GM18502 (cell line): ENCODE data around the gene C1orf167.

Experiments used
- ATAC-seq: cut with Tn5 transposase; IDR thresholded peaks from one replicate; pipeline ENCODE4 v1.9.1; 2021; ENCODE audit warnings: mild to moderate bottlenecking; ENCODE audit not compliant: unreplicated experiment, poor library complexity

Gene C1orf167

GRCh38 chr1:11736746-11737639 lies 25.0 kb upstream of the C1orf167 start:
- ATAC-seq = no peak

- no peak for ATAC-seq
Measured at GRCh38 chr1:11738096-11738495, 23.9 kb upstream of the C1orf167 start.

- no peak for ATAC-seq
Measured at GRCh38 chr1:11738783-11739182, 23.2 kb upstream of the C1orf167 start.

- ATAC-seq = no peak
Measured at GRCh38 chr1:11740258-11741192, 21.5 kb upstream of the C1orf167 start.

DNA sequence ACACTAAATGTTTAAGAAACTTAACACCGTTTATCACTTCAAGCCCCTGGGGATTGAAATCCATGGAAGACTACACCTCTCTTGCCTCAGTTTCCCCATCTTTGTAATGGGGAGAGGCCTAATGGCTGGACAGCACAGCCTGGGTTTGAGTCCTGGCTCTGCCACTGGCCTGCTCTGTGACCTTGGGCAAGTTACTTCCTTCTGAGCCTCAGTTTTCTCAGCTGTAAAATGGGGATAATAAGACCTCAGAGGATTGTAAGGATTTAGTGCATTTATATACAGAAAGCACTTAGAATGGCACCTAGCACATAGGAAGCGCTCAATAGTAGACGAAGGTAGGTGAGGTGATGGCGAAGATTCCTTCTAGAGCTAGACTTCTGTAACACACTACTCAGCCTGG lies 20.5 kb upstream of the C1orf167 start:
- no peak for ATAC-seq

- ATAC-seq = no peak
Measured at GRCh38 chr1:11741919-11742558, 20.0 kb upstream of the C1orf167 start.

DNA sequence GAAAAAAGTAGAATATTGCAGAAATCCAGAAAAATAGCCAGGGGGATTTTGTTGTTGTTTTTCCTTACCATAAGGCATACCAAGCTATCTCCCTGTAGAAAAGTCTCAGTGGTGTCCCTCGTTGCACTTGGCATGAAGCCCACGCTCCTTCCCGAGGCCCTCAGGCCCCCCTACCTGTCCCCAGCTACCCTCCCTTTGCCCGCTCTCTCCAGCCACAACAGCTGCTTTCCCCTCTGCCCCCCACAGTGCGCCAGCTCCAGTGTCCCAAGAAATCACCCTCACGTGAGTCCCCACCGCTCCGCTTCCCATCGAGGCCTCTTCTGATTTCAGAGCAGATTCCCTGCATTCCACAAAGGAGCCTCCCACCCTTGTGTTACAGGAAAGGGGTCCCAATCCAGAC lies 17.7 kb upstream of the C1orf167 start:
- ATAC-seq = no peak

GRCh38 chr1:11746092-11746491 lies 15.9 kb upstream of the C1orf167 start:
- no peak for ATAC-seq

DNA sequence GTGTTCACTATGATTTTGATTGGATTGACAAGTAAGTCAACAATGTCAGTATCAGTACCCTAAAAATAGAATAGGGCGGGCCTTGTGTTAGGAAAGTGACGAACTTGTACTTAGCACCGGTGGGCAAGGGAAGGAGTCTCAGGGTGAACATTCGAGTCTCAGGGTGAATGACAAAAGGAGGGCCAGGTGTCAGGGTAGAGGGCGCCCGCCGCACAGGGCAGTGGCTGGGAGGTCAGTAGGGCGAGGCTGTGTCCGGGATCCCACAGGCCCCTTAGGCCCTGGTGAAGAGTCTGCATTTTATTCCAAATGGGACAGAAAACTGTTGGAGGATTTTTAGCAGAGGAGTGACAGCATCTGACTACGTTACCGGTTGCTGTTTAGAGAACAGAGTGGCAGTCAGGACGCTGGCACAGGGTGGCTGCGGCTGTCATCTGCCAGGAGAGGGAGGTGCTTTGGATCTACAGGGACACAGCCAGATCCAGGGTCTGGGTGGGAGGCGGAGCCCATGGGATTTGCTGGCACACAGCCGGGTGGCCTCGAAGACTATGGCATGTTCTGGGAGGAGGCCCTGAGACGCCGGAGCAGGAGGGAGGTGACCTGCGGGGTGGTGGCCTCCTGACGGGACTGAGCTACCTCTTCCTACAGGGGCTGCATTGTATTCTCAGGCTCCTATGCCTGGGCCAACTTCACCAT lies 15.1 kb upstream of the C1orf167 start:
- ATAC-seq = no peak

- no peak for ATAC-seq
Measured at GRCh38 chr1:11748294-11749202, 13.4 kb upstream of the C1orf167 start.

GRCh38 chr1:11749203-11749689 lies 12.7 kb upstream of the C1orf167 start:
- ATAC-seq = no peak

- no peak for ATAC-seq
Measured at GRCh38 chr1:11749996-11750395, 12.0 kb upstream of the C1orf167 start.

- no peak for ATAC-seq
Measured at GRCh38 chr1:11751087-11751486, 10.9 kb upstream of the C1orf167 start.

DNA sequence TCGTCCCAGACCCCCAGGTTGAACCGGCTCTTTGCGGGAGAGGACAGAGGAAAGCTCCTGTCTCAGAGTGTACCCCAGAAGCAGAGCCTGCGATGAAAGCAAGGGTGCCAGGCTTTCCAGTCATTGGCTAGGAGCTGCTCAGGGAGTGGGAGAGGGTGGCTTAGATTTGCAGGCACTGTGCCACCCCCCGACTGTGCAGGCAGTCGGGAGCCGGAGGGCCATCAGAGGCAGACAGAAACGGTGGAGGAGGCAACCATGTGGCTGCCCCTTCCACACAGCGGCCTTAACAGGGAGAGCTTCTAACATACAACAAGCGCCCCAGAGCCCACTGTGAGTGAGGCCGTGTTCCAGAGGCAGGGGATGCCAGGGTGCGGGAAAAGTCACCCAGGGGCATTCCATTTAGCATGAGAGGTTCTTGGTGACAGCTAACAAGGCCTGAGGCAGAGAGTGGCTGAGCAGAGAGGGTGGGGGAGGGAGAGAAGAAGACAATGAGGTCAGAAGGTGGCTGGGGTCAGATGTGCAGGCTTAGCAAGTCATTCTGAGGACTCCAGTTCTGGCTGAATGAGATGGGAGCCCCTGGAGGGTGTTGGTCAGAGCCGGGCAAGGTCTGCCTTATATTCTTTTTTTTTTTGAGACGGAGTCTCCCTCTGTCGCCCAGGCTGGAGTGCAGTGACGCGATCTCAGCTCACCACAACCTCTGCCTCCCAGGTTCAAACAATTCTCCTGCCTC lies 9.5 kb upstream of the C1orf167 start:
- no peak for ATAC-seq

DNA sequence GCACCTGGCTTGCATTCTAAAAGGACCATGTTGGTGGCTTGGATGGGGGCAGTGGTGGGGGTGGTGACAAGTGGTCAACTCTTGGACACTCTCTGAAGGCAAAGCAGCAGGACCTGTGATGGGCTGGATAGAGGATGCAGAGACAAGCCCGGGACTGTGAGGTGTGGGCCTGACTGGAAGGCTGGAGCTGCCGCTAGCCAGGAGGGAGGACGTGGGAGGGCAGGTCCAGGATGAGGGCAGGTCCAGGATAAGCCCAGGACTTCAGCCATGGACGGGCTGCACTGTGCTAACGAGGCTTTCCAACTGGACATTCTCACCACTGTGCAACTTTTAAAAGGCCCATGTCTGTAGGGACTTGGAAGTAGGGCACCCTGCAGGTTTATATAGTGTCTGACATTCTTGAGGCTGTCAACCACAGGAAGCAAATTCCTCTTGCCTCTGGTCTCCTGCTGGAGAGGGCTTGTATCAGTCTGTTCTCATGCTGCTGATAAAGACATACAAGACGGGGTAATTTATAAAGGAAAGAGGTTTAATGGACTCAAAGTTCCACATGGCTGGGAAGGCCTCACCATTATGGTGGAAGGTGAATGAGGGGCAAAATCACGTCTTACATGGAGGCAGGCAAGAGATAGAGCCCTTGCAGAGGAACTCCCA lies 8.3 kb upstream of the C1orf167 start:
- ATAC-seq = no peak

GRCh38 chr1:11757047-11757446 lies 4.9 kb upstream of the C1orf167 start:
- ATAC-seq = no peak

DNA sequence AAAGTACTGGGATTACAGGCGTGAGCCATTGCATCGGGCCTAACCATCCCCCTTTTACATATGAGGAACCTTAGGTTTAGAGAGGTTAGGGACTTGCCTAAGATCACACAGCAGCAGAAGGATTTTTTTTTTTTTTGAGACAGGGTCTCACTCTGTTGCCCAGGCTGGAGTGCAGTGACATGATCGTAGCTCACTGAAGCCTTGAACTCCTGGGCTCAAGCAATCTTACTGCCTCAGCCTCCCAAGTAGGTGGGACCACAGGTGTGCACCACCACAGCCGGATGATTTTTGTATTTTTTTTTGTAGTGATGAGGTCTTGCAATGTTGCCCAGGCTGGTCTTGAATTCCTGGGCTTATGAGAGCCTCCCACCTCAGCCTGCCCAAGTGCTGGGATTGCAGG lies 2.2 kb upstream of the C1orf167 start:
- no peak for ATAC-seq

GRCh38 chr1:11761285-11761684 lies 708 bp upstream of the C1orf167 start:
- ATAC-seq = no peak
